HCT116 (cell line): ENCODE measurements around the gene GALK2. TPM values are rescaled to one million over a fixed set of nuclear protein-coding genes. Genes with fewer than 3 reads are reported as not detected.

ENCODE experiments used
- ATAC-seq: fragments of 200-7000 bp; cut with Tn5 transposase; 2 replicates; pipeline ENCODE4 v1.9.1; 2020; ENCODE audit warnings: mild to moderate bottlenecking, moderate library complexity
- BruUV-seq: library from RNA; stranded (reverse); fragments of 400-500 nt; replicated peaks from 2 replicates; lab custom pipeline; 2021; lab: Mats Ljungman, UMichigan
- CTCF ChIA-PET: fragments of 300-600 bp; sonication (Branson Sonifier 250); formaldehyde crosslinking; loops from one replicate; lab custom pipeline; 2021; ENCODE audit warnings: antibody characterized with exemption; lab: Charles Lee
- POLR2A ChIA-PET: fragments of 300-600, 350-600 bp; sonication (Branson Sonifier 250); formaldehyde crosslinking; loops from one replicate; lab custom pipeline; 2021; ENCODE audit warnings: antibody characterized with exemption; lab: Charles Lee
- RAD21 ChIA-PET, 2 experiments: fragments of 300-600 bp; sonication (Branson Sonifier 250); formaldehyde crosslinking; loops; one replicate each; lab custom pipeline; 2023; ENCODE audit warnings: low total read pairs in 2 of 2; ENCODE audit not compliant: uncharacterized antibody in 2 of 2, unreplicated experiment in 2 of 2, low non-redundant PET in 1 of 2; lab: Charles Lee
- DNase-seq: peaks from one replicate; pipeline ENCODE4 v3.0.0-alpha.2; 2010; ENCODE audit warnings: low read depth, low spot score
- H2AFZ ChIP-seq: fragments of 200-600 bp; shearing (Covaris generic), sonication (generic); 2 replicates; pipeline ENCODE4 v1.6.1; 2017; ENCODE audit warnings: low read depth, mixed run types, mixed read lengths, antibody characterized with exemption, low read length; ENCODE audit not compliant: poor library complexity, severe bottlenecking
- H3K27ac ChIP-seq: 2 replicates; pipeline ENCODE4 v1.5.1; 2012; ENCODE audit warnings: low read depth, low read length
- H3K27me3 ChIP-seq: fragments of 200-600 bp; sonication (generic); 2 replicates; pipeline ENCODE4 v1.6.1; 2016; ENCODE audit warnings: mixed run types, low read length, mixed read lengths; ENCODE audit not compliant: insufficient read depth
- H3K36me3 ChIP-seq, 2 experiments: fragments of 200-500 bp in 1 of 2; fragments of 200-600 bp in 1 of 2; sonication (Bioruptor generic) in 1 of 2; sonication (generic) in 1 of 2; 2 replicates each; pipeline versions ENCODE4 v1.5.1 to v1.6.1; 2014 to 2016; ENCODE audit warnings: low read length in 2 of 2, inconsistent platforms in 1 of 2, mixed read lengths in 1 of 2, mixed run types in 1 of 2; ENCODE audit not compliant: insufficient read depth in 2 of 2, control insufficient read depth in 1 of 2
- H3K4me1 ChIP-seq, 2 experiments: fragments of 200-600 bp in 1 of 2; sonication (generic) in 1 of 2; 2 replicates each; pipeline versions ENCODE4 v1.5.1 to v1.6.1; 2012 to 2017; ENCODE audit warnings: low read length in 2 of 2, inconsistent platforms in 1 of 2, mild to moderate bottlenecking in 1 of 2, mixed read lengths in 1 of 2, mixed run types in 1 of 2, moderate library complexity in 1 of 2; ENCODE audit not compliant: insufficient read depth in 2 of 2, control insufficient read depth in 1 of 2
- H3K4me2 ChIP-seq: fragments of 200-600 bp; sonication (generic); 2 replicates; pipeline ENCODE4 v1.6.1; 2017; ENCODE audit warnings: mixed run types, low read length, mixed read lengths
- H3K4me3 ChIP-seq, 2 experiments: fragments of 200-600 bp in 1 of 2; sonication (generic) in 1 of 2; replicated peaks in 1 of 2; 2 replicates each; pipeline ENCODE4 v1.5.1; 2011 to 2016; ENCODE audit warnings: low read length in 2 of 2, control low read depth in 1 of 2, low read depth in 1 of 2, mild to moderate bottlenecking in 1 of 2, mixed read lengths in 1 of 2, mixed run types in 1 of 2
- H3K79me2 ChIP-seq: fragments of 200-600 bp; sonication (generic); 2 replicates; pipeline ENCODE4 v1.6.1; 2017; ENCODE audit warnings: mild to moderate bottlenecking, mixed run types, low read length, moderate library complexity, mixed read lengths; ENCODE audit not compliant: insufficient read depth
- H3K9ac ChIP-seq: fragments of 200-600 bp; sonication (generic); 2 replicates; pipeline ENCODE4 v1.6.1; 2016; ENCODE audit warnings: low read length, mixed read lengths
- H3K9me2 ChIP-seq: fragments of 200-600 bp; sonication (generic), shearing (Covaris generic); 2 replicates; pipeline ENCODE4 v1.6.1; 2017; ENCODE audit warnings: mixed run types, mild to moderate bottlenecking, moderate library complexity; ENCODE audit not compliant: insufficient read depth
- H3K9me3 ChIP-seq, 2 experiments: fragments of 200-500 bp in 1 of 2; fragments of 200-600 bp in 1 of 2; sonication (Bioruptor generic) in 1 of 2; sonication (generic) in 1 of 2; 2 replicates each; pipeline ENCODE4 v1.6.1; 2014 to 2017; ENCODE audit warnings: low read length in 2 of 2, mixed read lengths in 2 of 2, inconsistent platforms in 1 of 2, low read depth in 1 of 2, mild to moderate bottlenecking in 1 of 2, mixed run types in 1 of 2, moderate library complexity in 1 of 2; ENCODE audit not compliant: control insufficient read depth in 1 of 2, insufficient read depth in 1 of 2
- H4K20me1 ChIP-seq: fragments of 200-600 bp; sonication (generic), shearing (Covaris generic); 2 replicates; pipeline ENCODE4 v1.6.1; 2017; ENCODE audit warnings: mixed run types, mild to moderate bottlenecking, moderate library complexity; ENCODE audit not compliant: insufficient read depth
- ATF3 ChIP-seq: IDR thresholded peaks from 2 replicates; pipeline ENCODE4 v1.6.1; 2012
- CBX3 ChIP-seq: IDR thresholded peaks from 2 replicates; pipeline ENCODE4 v1.6.1; 2012; ENCODE audit warnings: low read depth
- FOSL1 ChIP-seq: IDR thresholded peaks from 2 replicates; pipeline ENCODE4 v1.6.1; 2012; ENCODE audit warnings: low read depth
- JUND ChIP-seq: IDR thresholded peaks from 2 replicates; pipeline ENCODE4 v1.6.1; 2012
- SRF ChIP-seq: IDR thresholded peaks from 2 replicates; pipeline ENCODE4 v1.6.1; 2012; ENCODE audit warnings: low read depth
- TCF7L2 ChIP-seq: IDR thresholded peaks from 2 replicates; pipeline ENCODE4 v1.7.0; 2011; ENCODE audit warnings: borderline replicate concordance, inconsistent platforms; ENCODE audit not compliant: insufficient read depth, insufficient read length; ENCODE audit errors: extremely low read depth
- YY1 ChIP-seq: IDR thresholded peaks from 2 replicates; pipeline ENCODE4 v1.6.1; 2011; ENCODE audit warnings: low read length, low read depth, moderate library complexity, mild to moderate bottlenecking; ENCODE audit not compliant: insufficient replicate concordance; ENCODE audit errors: extremely low read depth
- intact Hi-C: fragments of 100-400 bp; cut with micrococcal nuclease; formaldehyde crosslinking; loops from 2 replicates; pipeline ENCODE4 v1.10.0; 2022
- total RNA-seq: library from RNA; stranded (reverse); gene quantifications from one replicate; pipeline ENCODE4 v1.2.1, GENCODE V29; 2021; ENCODE audit not compliant: unreplicated experiment

The GALK2 gene
- total RNA-seq, 1 experiment from 2014 or later = 18.7 TPM

GRCh38 chr15:49185473-49185872 lies 15.4 kb downstream of the GALK2 start:
- no peak for ATAC-seq
- BruUV-seq = no TSS peak
- RAD21 ChIA-PET = no interaction called here
- CTCF ChIA-PET = no interaction called here
- Histone ChIP-seq H3K4me3 (no peak overlapping the region), H3K4me2 (no peak overlapping the region), H3K9me2 (no peaks in the 10 kb centered on the region), H3K27ac (no peak overlapping the region), H3K27me3 (no peaks in the 10 kb centered on the region), H4K20me1 (no peaks in the 10 kb centered on the region), H3K79me2 (peaks cover 4% of the 10 kb centered on the region; the same call in 1 of the 2 replicates), H2AFZ (no peak overlapping the region), H3K9me3 (no peaks in the 10 kb centered on the region), H3K36me3 (no peaks in the 10 kb centered on the region), H3K9ac (no peak overlapping the region), H3K4me1 (no peaks in the 10 kb centered on the region)
- intact Hi-C loops = no loop called here
- TF ChIP-seq YY1 (no peak), FOSL1 (no peak), CBX3 (no peak), JUND (no peak), TCF7L2 (no peak), ATF3 (no peak)
- no peak for DNase-seq
- POLR2A ChIA-PET = no interaction called here

- no peak overlapping the region for H3K9ac ChIP-seq
- H3K27ac ChIP-seq = no peak overlapping the region
- H3K4me2 ChIP-seq = no peak overlapping the region
- TF ChIP-seq SRF = no peak
- H2AFZ ChIP-seq = no peak overlapping the region
- no peaks in the 10 kb centered on the region for H3K9me2 ChIP-seq
- H3K79me2 ChIP-seq = peaks cover 4% of the 10 kb centered on the region; the same call in 1 of the 2 replicates
- ATAC-seq = no peak
- no peaks in the 10 kb centered on the region for H3K4me1 ChIP-seq
- H3K4me3 ChIP-seq = no peak overlapping the region
- no peaks in the 10 kb centered on the region for H3K9me3 ChIP-seq
- H4K20me1 ChIP-seq = no peaks in the 10 kb centered on the region
- POLR2A ChIA-PET = no interaction called here
- no peak for DNase-seq
- H3K27me3 ChIP-seq = no peaks in the 10 kb centered on the region
- BruUV-seq = no TSS peak
- RAD21 ChIA-PET = no interaction called here
- intact Hi-C loops = no loop called here
- H3K36me3 ChIP-seq = no peaks in the 10 kb centered on the region
- CTCF ChIA-PET = no interaction called here
Measured at GRCh38 chr15:49187549-49188245, 17.6 kb downstream of the GALK2 start.
